Transverse colon (tissue), 4 donors: ENCODE data around the gene RPS19BP1. TPM values are rescaled to one million over a fixed set of nuclear protein-coding genes. Genes with fewer than 3 reads are reported as not detected.

ENCODE experiments used
- DNase-seq: peaks from one replicate; pipeline ENCODE4 v3.0.0-alpha.2; 2019
- H3K27ac ChIP-seq, 4 donors: fragments of 200-600 bp; sonication (generic); 2 replicates each; pipeline ENCODE4 v1.5.1; 2016 to 2018; ENCODE audit warnings: inconsistent platforms in 4 of 4
- H3K27me3 ChIP-seq: fragments of 200-600 bp; sonication (generic); 2 replicates; pipeline ENCODE4 v1.5.1; 2017; ENCODE audit warnings: inconsistent platforms
- H3K36me3 ChIP-seq, 4 donors: fragments of 200-600 bp; sonication (generic); 2 replicates each; pipeline ENCODE4 v1.5.1; 2017 to 2019; ENCODE audit warnings: inconsistent platforms in 4 of 4
- H3K4me1 ChIP-seq, 4 donors: fragments of 200-600 bp; sonication (generic); 2 replicates each; pipeline ENCODE4 v1.5.1; 2017 to 2020; ENCODE audit warnings: inconsistent platforms in 4 of 4
- H3K4me3 ChIP-seq, 4 donors: fragments of 200-600 bp; sonication (generic); 1 replicate in 1 of 4; 2 replicates in 3 of 4; pipeline versions ENCODE4 v1.5.1 to v1.6.1; 2017 to 2019; ENCODE audit warnings: inconsistent platforms in 4 of 4
- H3K9me3 ChIP-seq, 2 donors: fragments of 200-600 bp; sonication (generic); 2 replicates each; pipeline ENCODE4 v1.5.1; 2017 to 2019; ENCODE audit warnings: inconsistent platforms in 2 of 2
- CTCF ChIP-seq, 5 experiments: fragments of 200-600 bp in 3 of 5; fragments of 450-650 bp in 2 of 5; sonication (generic) in 3 of 5; IDR thresholded peaks; 1 replicate in 2 of 5; 2 replicates in 3 of 5; pipeline ENCODE4 v1.5.1; 2016 to 2017; ENCODE audit warnings: antibody characterized with exemption in 5 of 5, inconsistent platforms in 3 of 5, mild to moderate bottlenecking in 2 of 5, moderate library complexity in 1 of 5
- EP300 ChIP-seq: sonication (generic); formaldehyde crosslinking; IDR thresholded peaks from one replicate; pipeline ENCODE4 v1.6.1; 2017; ENCODE audit warnings: antibody characterized with exemption, low read depth
- POLR2A ChIP-seq: fragments of 450-650 bp; IDR thresholded peaks from one replicate; pipeline ENCODE4 v1.6.1; 2016; ENCODE audit warnings: antibody characterized with exemption, mild to moderate bottlenecking, moderate library complexity
- POLR2AphosphoS5 ChIP-seq, 3 donors: sonication (generic); formaldehyde crosslinking; IDR thresholded peaks; one replicate each; pipeline ENCODE4 v1.6.1; 2016; ENCODE audit warnings: antibody characterized with exemption in 3 of 3
- WGBS, 2 donors: methylation state at CpG; one replicate each; pipeline ENCODE4 v1.1.5; 2018; ENCODE audit warnings: low coverage in 1 of 2; 5-methylcytosine and 5-hydroxymethylcytosine counted together
- in situ Hi-C, 4 donors: fragments of 200-750 bp; cut with MboI; loops; one replicate each; pipeline versions ENCODE4 v1.15.0 to v1.15.1; 2017; ENCODE audit warnings: low sequenced_read_pairs in 3 of 4, low pct_ligation_motif_present in 1 of 4, low pct_unique_long_range_greater_than_20kb in 1 of 4
- intact Hi-C: fragments of 100-400 bp; cut with DNase I; formaldehyde crosslinking; loops from one replicate; pipeline ENCODE4 v1.15.1; 2023; ENCODE audit warnings: low total_unique reads
- total RNA-seq, 4 donors: library from RNA; depleted of rRNA; stranded (reverse); fragments of >200 nt; gene quantifications; one replicate each; pipeline ENCODE4 v1.1.0, GENCODE V29; 2016

Gene RPS19BP1
- total RNA-seq, 4 donors from 2014 or later: 20.5 to 153 (median 97.8) TPM

- intact Hi-C loops: no loop called here
- DNase-seq: no peak
- Histone ChIP-seq H3K4me3 (no peak overlapping the region), H3K27ac (no peak overlapping the region), H3K36me3 (no peaks in the 10 kb centered on the region), H3K9me3 (no peaks in the 10 kb centered on the region), H3K4me1 (no peaks in the 10 kb centered on the region), H3K27me3 (no peaks in the 10 kb centered on the region)
- no peak for TF ChIP-seq EP300
- TF ChIP-seq POLR2A: no peak
- no peak for TF ChIP-seq POLR2AphosphoS5 (IDR thresholded peaks at IDR 0.05)
- TF ChIP-seq CTCF (IDR thresholded peaks at IDR 0.05): no peak
- in situ Hi-C loops: no loop called here
- WGBS, 2 donors: 95% methylated on average over 5 of the region's 5 CpGs; no CpG with 5 or more reads in 1 of the 2 donors
These were observed 51.0 kb downstream of the RPS19BP1 start for GRCh38 chr22:39481595-39481994.

GRCh38 chr22:39481054-39481453 lies 51.5 kb downstream of the RPS19BP1 start:
- Histone ChIP-seq H3K4me1 (no peaks in the 10 kb centered on the region), H3K36me3 (no peaks in the 10 kb centered on the region), H3K9me3 (no peaks in the 10 kb centered on the region), H3K4me3 (no peak overlapping the region), H3K27me3 (no peaks in the 10 kb centered on the region), H3K27ac (no peak overlapping the region)
- intact Hi-C loops: no loop called here
- DNase-seq: no peak
- in situ Hi-C loops: no loop called here
- WGBS, 2 donors: 91 to 92% methylated on average over 7 to 16 of the region's 16 CpGs
- TF ChIP-seq POLR2AphosphoS5 (IDR thresholded peaks at IDR 0.05) (no peak), POLR2A (no peak), EP300 (no peak), CTCF (IDR thresholded peaks at IDR 0.05) (no peak)

DNA sequence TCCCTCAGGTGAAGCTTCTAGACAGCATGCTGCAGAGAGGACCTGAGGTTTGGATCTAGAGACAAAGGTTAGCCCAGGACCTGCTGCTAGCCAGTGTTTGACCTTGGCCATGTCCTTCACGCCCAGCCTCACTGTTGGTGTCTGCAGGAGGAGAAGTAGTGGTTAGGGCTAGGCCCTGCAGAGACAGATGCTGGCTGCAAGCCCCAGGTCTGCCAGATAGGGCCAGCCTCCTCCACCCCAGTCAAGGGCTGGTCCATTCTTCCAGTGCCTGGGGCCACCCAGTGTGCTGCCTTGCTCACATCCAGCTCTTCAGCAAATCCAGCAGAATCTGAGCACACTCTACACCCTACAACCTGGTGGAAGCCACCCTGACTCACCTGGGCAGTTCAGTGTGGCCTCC lies 52.0 kb downstream of the RPS19BP1 start:
- no peak for DNase-seq
- H3K36me3 ChIP-seq: no peaks in the 10 kb centered on the region
- no peaks in the 10 kb centered on the region for H3K4me1 ChIP-seq
- H3K9me3 ChIP-seq: no peaks in the 10 kb centered on the region
- in situ Hi-C loops (no loop called here), intact Hi-C loops (no loop called here)
- H3K27ac ChIP-seq: no peak overlapping the region
- H3K27me3 ChIP-seq: no peaks in the 10 kb centered on the region
- TF ChIP-seq POLR2AphosphoS5 (IDR thresholded peaks at IDR 0.05) (no peak), EP300 (no peak), CTCF (IDR thresholded peaks at IDR 0.05) (no peak), POLR2A (no peak)
- H3K4me3 ChIP-seq: no peak overlapping the region
- 78% methylated on average over 1 of the region's 1 CpG; no CpG with 5 or more reads in 1 of the 2 donors for WGBS, 2 donors

DNA sequence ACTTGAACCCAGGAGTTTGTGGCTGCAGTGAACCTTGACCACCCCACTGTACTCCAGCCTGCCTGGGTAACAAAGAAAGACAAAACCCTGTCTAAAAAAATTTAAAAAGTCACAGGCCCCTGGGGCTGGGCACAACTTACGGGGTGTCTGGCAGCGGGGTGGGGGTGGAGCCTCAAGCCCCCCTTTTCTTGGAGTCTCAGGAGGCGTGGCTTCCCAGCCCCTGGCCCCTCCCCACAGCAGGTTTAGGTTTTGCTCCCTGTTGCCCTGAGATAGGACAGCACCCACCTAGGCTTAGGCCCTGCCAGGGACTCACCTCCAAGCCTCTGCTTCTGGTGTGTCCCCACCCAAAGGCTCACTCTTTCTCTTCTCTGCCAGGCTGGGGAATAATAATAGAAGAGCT lies 53.3 kb downstream of the RPS19BP1 start:
- intact Hi-C loops: loop anchor here (5.0 kb wide), 1 partner anchor 333 kb away; no protein-coding TSS in a partner anchor
- no peak overlapping the region for H3K27ac ChIP-seq

More for the DNA sequence above, 53.3 kb downstream of the RPS19BP1 start:
- WGBS, 2 donors: 81% methylated on average over 3 of the region's 3 CpGs; no CpG with 5 or more reads in 1 of the 2 donors
- H3K9me3 ChIP-seq: no peaks in the 10 kb centered on the region
- no peak overlapping the region for H3K4me3 ChIP-seq
- in situ Hi-C loops: no loop called here
- no peak for TF ChIP-seq POLR2A
- TF ChIP-seq EP300: no peak
- TF ChIP-seq POLR2AphosphoS5 (IDR thresholded peaks at IDR 0.05): no peak
- TF ChIP-seq CTCF (IDR thresholded peaks at IDR 0.05): no peak
- H3K4me1 ChIP-seq: peaks cover 7 to 10% (median 8%) of the 10 kb centered on the region in 4 donors
- no peaks in the 10 kb centered on the region for H3K36me3 ChIP-seq
- H3K27me3 ChIP-seq: no peaks in the 10 kb centered on the region
- DNase-seq: no peak

Other genes starting within 250 kb of the RPS19BP1 start
- 1,000 to 10,000 TPM in 3 of 4 donors, 100 to 1,000 TPM in 1; 909 to 2,069 (median 1,420) TPM for gene RPL3, start 213.1 kb downstream of the RPS19BP1 start, total RNA-seq
- gene SYNGR1, start 182.8 kb downstream of the RPS19BP1 start, total RNA-seq: 10 to 100 TPM in 1 of 4 donors, 1 to 10 TPM in 3; 6.7 to 10.5 (median 8.0) TPM
- 10 to 100 TPM; 14.3 to 56.5 (median 24.7) TPM for gene TAB1, start 133.0 kb downstream of the RPS19BP1 start, total RNA-seq
- gene MGAT3, start 75.7 kb downstream of the RPS19BP1 start, total RNA-seq: 10 to 100 TPM in 1 of 4 donors, 1 to 10 TPM in 3; 1.2 to 10.1 (median 5.2) TPM
- 10 to 100 TPM; 11.5 to 31.0 (median 25.6) TPM for gene MIEF1, start 30.5 kb downstream of the RPS19BP1 start, total RNA-seq
- 100 to 1,000 TPM; 262 to 566 (median 339) TPM for gene ATF4, start 12.2 kb downstream of the RPS19BP1 start, total RNA-seq
- gene CACNA1I, start 38.0 kb upstream of the RPS19BP1 start, total RNA-seq: 1 to 10 TPM in 2 of 4 donors, under 1 TPM in 2; 0.14 to 1.1 (median 0.66) TPM